Effector CD4-positive, alpha-beta T cell (primary cell): ENCODE measurements around the gene NDST1.

Source experiments
- DNase-seq: peaks from one replicate; pipeline ENCODE4 v3.0.0-alpha.2; 2020

NDST1 gene

GRCh38 chr5:150549735-150550134 is 41.8 kb downstream of the NDST1 start:
- no peak for DNase-seq

- no peak for DNase-seq
These were observed 42.4 kb downstream of the NDST1 start for GRCh38 chr5:150550286-150550685.

- DNase-seq = no peak
These were observed 43.1 kb downstream of the NDST1 start for GRCh38 chr5:150551066-150551465.

- no peak for DNase-seq
These were observed 45.5 kb downstream of the NDST1 start for GRCh38 chr5:150553402-150553801.

GRCh38 chr5:150553911-150554310 is 46.0 kb downstream of the NDST1 start:
- no peak for DNase-seq

GRCh38 chr5:150554857-150555256 is 46.9 kb downstream of the NDST1 start:
- DNase-seq = no peak

- no peak for DNase-seq
These were observed 48.2 kb downstream of the NDST1 start for GRCh38 chr5:150556106-150556505.

- DNase-seq = no peak
These were observed 49.1 kb downstream of the NDST1 start for GRCh38 chr5:150556859-150557508.

GRCh38 chr5:150557509-150557872 is 49.6 kb downstream of the NDST1 start:
- DNase-seq = no peak

GRCh38 chr5:150558088-150558621 is 50.2 kb downstream of the NDST1 start:
- DNase-seq = no peak

GRCh38 chr5:150559088-150559487 is 51.2 kb downstream of the NDST1 start:
- DNase-seq = no peak

- DNase-seq = no peak
These were observed 51.8 kb downstream of the NDST1 start for GRCh38 chr5:150559701-150560100.

- DNase-seq = peak; percentile 84
These were observed 52.7 kb downstream of the NDST1 start for GRCh38 chr5:150560401-150561191.

- no peak for DNase-seq
These were observed 53.2 kb downstream of the NDST1 start for GRCh38 chr5:150561192-150561512.

GRCh38 chr5:150561571-150562275 is 53.8 kb downstream of the NDST1 start:
- DNase-seq = no peak

- no peak for DNase-seq
These were observed 54.9 kb downstream of the NDST1 start for GRCh38 chr5:150562832-150563231.

GRCh38 chr5:150565868-150566267 is 57.9 kb downstream of the NDST1 start:
- no peak for DNase-seq

GRCh38 chr5:150567031-150567717 is 59.2 kb downstream of the NDST1 start:
- DNase-seq = no peak

- no peak for DNase-seq
These were observed 60.7 kb downstream of the NDST1 start for GRCh38 chr5:150568663-150569062.

- DNase-seq = no peak
These were observed 62.4 kb downstream of the NDST1 start for GRCh38 chr5:150570333-150570732.

- DNase-seq = no peak
These were observed 63.9 kb downstream of the NDST1 start for GRCh38 chr5:150571836-150572235.

GRCh38 chr5:150573216-150573615 is 65.3 kb downstream of the NDST1 start:
- DNase-seq = no peak
